Loucy (cell line): ENCODE measurements around the gene CYP46A1.

Experiments used
- H2AFZ ChIP-seq: fragments of 200-600 bp; sonication (generic); 2 replicates; pipeline ENCODE4 v1.6.0; 2016; ENCODE audit warnings: antibody characterized with exemption, mild to moderate bottlenecking, low read length, moderate library complexity
- H3F3A ChIP-seq: fragments of 200-600 bp; 2 replicates; pipeline ENCODE4 v1.6.0; 2016; ENCODE audit warnings: antibody characterized with exemption, low read depth, mild to moderate bottlenecking
- H3K27me3 ChIP-seq: fragments of 200-600 bp; sonication (generic); 2 replicates; pipeline ENCODE4 v1.6.1; 2014; ENCODE audit warnings: low read length, mild to moderate bottlenecking; ENCODE audit not compliant: insufficient read depth, poor library complexity, severe bottlenecking
- H3K36me3 ChIP-seq: fragments of 200-600 bp; sonication (generic); 2 replicates; pipeline ENCODE4 v1.6.1; 2016; ENCODE audit warnings: low read length; ENCODE audit not compliant: insufficient read depth
- H3K4me1 ChIP-seq: fragments of 200-600 bp; sonication (generic); 2 replicates; pipeline ENCODE4 v1.5.1; 2014; ENCODE audit warnings: low read length, mild to moderate bottlenecking; ENCODE audit not compliant: insufficient read depth, poor library complexity, severe bottlenecking
- H3K4me2 ChIP-seq: fragments of 200-600 bp; sonication (generic); 2 replicates; pipeline ENCODE4 v1.6.0; 2014; ENCODE audit warnings: antibody characterized with exemption, low read length, low read depth, mild to moderate bottlenecking; ENCODE audit not compliant: poor library complexity, severe bottlenecking
- H3K4me3 ChIP-seq: fragments of 200-600 bp; sonication (generic); 2 replicates; pipeline ENCODE4 v1.5.1; 2014; ENCODE audit warnings: low read length, mild to moderate bottlenecking, mixed read lengths; ENCODE audit not compliant: poor library complexity, severe bottlenecking
- H3K79me2 ChIP-seq: fragments of 200-600 bp; sonication (generic); 2 replicates; pipeline ENCODE4 v1.6.1; 2014; ENCODE audit warnings: low read length; ENCODE audit not compliant: insufficient read depth
- H3K9ac ChIP-seq: fragments of 200-600 bp; sonication (generic); 2 replicates; pipeline ENCODE4 v1.6.0; 2014; ENCODE audit warnings: mild to moderate bottlenecking, low read depth, low read length, moderate library complexity; ENCODE audit not compliant: poor library complexity, severe bottlenecking
- H3K9me2 ChIP-seq: fragments of 200-600 bp; sonication (generic); replicated peaks from 2 replicates; pipeline ENCODE4 v1.6.1; 2016; ENCODE audit warnings: low read depth, low read length, mixed read lengths
- H3K9me3 ChIP-seq: fragments of 200-600 bp; sonication (generic); 2 replicates; pipeline ENCODE4 v1.6.1; 2014; ENCODE audit warnings: mild to moderate bottlenecking, antibody characterized with exemption, low read length, low read depth; ENCODE audit not compliant: insufficient read depth
- H4K20me1 ChIP-seq: fragments of 200-600 bp; sonication (generic); 2 replicates; pipeline ENCODE4 v1.6.0; 2014; ENCODE audit warnings: antibody characterized with exemption, low read length, mild to moderate bottlenecking; ENCODE audit not compliant: insufficient read depth, poor library complexity, severe bottlenecking
- EZH2phosphoT487 ChIP-seq: fragments of 200-600 bp; IDR thresholded peaks from 2 replicates; pipeline ENCODE4 v1.6.1; 2018; ENCODE audit warnings: antibody characterized with exemption, mild to moderate bottlenecking, moderate library complexity, borderline replicate concordance
- TF ChIP-seq, protein P1 (sequence below): fragments of 200-600 bp; sonication (generic); conservative IDR thresholded peaks from 2 replicates; pipeline ENCODE4 v1.5.1; 2014; ENCODE audit warnings: mild to moderate bottlenecking, antibody characterized with exemption, low read length

CYP46A1 gene

DNA sequence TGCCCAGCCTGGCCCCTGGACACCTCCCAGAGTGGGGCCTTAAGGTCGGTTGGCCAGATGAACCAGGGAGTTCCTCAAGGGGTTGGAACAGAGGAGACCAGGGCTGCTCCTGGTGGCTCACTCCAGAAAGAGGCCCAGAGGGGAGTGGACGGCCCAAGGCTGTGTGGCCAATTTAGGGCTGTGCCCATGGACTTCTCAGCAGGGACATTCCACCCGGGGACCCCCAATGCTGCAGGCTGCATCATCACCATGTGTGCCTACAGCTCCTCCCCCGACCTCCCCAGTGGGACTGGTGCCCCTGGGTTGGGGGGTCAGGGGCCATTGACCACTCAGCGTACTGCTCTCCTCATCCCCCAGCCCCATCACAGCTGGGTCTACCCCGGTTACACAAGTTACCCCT lies 17.6 kb upstream of the CYP46A1 start:
- H3F3A ChIP-seq = no peaks in the 10 kb centered on the region
- H3K9ac ChIP-seq = no peak overlapping the region
- no peak overlapping the region for H2AFZ ChIP-seq
- no peak for TF ChIP-seq EZH2phosphoT487
- TF ChIP-seq, protein P1, sequence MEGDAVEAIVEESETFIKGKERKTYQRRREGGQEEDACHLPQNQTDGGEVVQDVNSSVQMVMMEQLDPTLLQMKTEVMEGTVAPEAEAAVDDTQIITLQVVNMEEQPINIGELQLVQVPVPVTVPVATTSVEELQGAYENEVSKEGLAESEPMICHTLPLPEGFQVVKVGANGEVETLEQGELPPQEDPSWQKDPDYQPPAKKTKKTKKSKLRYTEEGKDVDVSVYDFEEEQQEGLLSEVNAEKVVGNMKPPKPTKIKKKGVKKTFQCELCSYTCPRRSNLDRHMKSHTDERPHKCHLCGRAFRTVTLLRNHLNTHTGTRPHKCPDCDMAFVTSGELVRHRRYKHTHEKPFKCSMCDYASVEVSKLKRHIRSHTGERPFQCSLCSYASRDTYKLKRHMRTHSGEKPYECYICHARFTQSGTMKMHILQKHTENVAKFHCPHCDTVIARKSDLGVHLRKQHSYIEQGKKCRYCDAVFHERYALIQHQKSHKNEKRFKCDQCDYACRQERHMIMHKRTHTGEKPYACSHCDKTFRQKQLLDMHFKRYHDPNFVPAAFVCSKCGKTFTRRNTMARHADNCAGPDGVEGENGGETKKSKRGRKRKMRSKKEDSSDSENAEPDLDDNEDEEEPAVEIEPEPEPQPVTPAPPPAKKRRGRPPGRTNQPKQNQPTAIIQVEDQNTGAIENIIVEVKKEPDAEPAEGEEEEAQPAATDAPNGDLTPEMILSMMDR = no peak
- no peak overlapping the region for H3K4me2 ChIP-seq
- no peaks in the 10 kb centered on the region for H3K36me3 ChIP-seq
- no peaks in the 10 kb centered on the region for H3K4me1 ChIP-seq
- H3K27me3 ChIP-seq = no peaks in the 10 kb centered on the region
- no peaks in the 10 kb centered on the region for H4K20me1 ChIP-seq
- no peak overlapping the region for H3K4me3 ChIP-seq
- no peaks in the 10 kb centered on the region for H3K9me3 ChIP-seq
- no peaks in the 10 kb centered on the region for H3K79me2 ChIP-seq
- no peaks in the 10 kb centered on the region for H3K9me2 ChIP-seq

DNA sequence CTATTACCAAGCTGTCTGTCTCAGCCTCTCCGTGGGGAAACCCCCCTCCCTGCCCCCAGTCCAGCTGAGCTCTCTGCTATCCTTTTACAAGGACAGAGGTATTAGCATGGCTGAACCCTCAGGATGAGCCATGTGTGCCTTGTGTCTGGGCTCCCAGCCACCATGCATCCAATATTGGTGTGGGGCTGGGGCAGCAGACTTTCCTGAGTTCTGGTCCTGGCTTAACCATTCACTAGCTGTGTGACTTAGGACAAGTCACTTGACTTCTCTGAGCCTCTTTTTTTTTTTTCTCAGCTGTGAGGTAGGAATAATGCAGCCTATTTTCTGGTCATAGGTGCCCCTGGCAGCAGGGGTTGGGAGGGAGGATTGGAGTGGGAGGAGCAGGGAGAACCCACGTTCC lies 17.1 kb upstream of the CYP46A1 start:
- Histone ChIP-seq H3K9ac (no peak overlapping the region), H3F3A (no peaks in the 10 kb centered on the region), H2AFZ (no peak overlapping the region), H3K79me2 (no peaks in the 10 kb centered on the region), H3K9me3 (no peaks in the 10 kb centered on the region), H4K20me1 (no peaks in the 10 kb centered on the region), H3K4me2 (no peak overlapping the region), H3K4me1 (no peaks in the 10 kb centered on the region), H3K27me3 (no peaks in the 10 kb centered on the region), H3K36me3 (no peaks in the 10 kb centered on the region), H3K9me2 (no peaks in the 10 kb centered on the region), H3K4me3 (no peak overlapping the region)
- TF ChIP-seq EZH2phosphoT487 = no peak
- TF ChIP-seq, protein P1 = no peak

DNA sequence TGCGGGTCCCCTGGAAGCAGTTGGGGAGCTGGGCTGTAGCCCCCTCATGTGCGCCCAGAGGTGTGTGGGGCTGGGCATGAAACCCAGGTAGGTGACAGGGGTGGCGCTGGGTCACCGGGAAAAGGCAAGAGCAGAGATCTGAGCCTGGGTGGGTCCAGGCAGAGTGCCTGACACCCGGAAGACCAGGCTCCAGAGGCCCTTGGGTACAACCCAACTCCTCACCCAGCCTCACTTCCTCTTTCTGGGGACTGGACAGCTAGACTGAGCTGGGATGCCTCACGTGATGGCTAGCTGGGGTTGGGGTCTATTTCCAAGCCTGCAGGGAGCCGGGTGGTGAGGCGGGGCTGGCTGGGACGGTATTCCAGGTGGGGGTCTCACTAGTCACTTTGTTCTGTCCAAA lies 16.3 kb upstream of the CYP46A1 start:
- Histone ChIP-seq H3K79me2 (no peaks in the 10 kb centered on the region), H2AFZ (no peak overlapping the region), H3K4me2 (no peak overlapping the region), H3K4me1 (no peaks in the 10 kb centered on the region), H3K9me3 (no peaks in the 10 kb centered on the region), H3K4me3 (no peak overlapping the region), H3F3A (no peaks in the 10 kb centered on the region), H3K9ac (no peak overlapping the region), H3K36me3 (no peaks in the 10 kb centered on the region), H4K20me1 (no peaks in the 10 kb centered on the region), H3K27me3 (no peaks in the 10 kb centered on the region), H3K9me2 (no peaks in the 10 kb centered on the region)
- TF ChIP-seq EZH2phosphoT487 = no peak
- TF ChIP-seq, protein P1 = no peak
